ENCODE data around the gene NUBPL. TPM values are rescaled to one million over a fixed set of nuclear protein-coding genes. Genes with fewer than 3 reads are reported as not detected.

The NUBPL gene
- total RNA-seq, 6 donors from 2014 or later: 3.2 to 15.2 (median 8.2) TPM

- Histone ChIP-seq H3K4me1 (no peaks in the 10 kb centered on the region), H3K36me3 (no peaks in the 10 kb centered on the region), H3K9me3 (no peaks in the 10 kb centered on the region), H3K4me3 (no peak overlapping the region), H3K27me3 (no peaks in the 10 kb centered on the region), H3K27ac (no peak overlapping the region)
- DNase-seq (no peak), ATAC-seq (ENCODE audit: low FRiP score in 2 of 2) (no peak)
- TF ChIP-seq POLR2A (IDR thresholded peaks at IDR 0.05): no peak
- TF ChIP-seq EP300 (IDR thresholded peaks at IDR 0.05): no peak
- TF ChIP-seq, protein P1, sequence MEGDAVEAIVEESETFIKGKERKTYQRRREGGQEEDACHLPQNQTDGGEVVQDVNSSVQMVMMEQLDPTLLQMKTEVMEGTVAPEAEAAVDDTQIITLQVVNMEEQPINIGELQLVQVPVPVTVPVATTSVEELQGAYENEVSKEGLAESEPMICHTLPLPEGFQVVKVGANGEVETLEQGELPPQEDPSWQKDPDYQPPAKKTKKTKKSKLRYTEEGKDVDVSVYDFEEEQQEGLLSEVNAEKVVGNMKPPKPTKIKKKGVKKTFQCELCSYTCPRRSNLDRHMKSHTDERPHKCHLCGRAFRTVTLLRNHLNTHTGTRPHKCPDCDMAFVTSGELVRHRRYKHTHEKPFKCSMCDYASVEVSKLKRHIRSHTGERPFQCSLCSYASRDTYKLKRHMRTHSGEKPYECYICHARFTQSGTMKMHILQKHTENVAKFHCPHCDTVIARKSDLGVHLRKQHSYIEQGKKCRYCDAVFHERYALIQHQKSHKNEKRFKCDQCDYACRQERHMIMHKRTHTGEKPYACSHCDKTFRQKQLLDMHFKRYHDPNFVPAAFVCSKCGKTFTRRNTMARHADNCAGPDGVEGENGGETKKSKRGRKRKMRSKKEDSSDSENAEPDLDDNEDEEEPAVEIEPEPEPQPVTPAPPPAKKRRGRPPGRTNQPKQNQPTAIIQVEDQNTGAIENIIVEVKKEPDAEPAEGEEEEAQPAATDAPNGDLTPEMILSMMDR (IDR thresholded peaks at IDR 0.05): no peak
- no peak for TF ChIP-seq POLR2AphosphoS5 (IDR thresholded peaks at IDR 0.05)
- 67 to 78% methylated on average over 3 of the region's 3 CpGs for WGBS, 2 donors
Observed at GRCh38 chr14:31544816-31545215, 16.4 kb upstream of the NUBPL start.

DNA sequence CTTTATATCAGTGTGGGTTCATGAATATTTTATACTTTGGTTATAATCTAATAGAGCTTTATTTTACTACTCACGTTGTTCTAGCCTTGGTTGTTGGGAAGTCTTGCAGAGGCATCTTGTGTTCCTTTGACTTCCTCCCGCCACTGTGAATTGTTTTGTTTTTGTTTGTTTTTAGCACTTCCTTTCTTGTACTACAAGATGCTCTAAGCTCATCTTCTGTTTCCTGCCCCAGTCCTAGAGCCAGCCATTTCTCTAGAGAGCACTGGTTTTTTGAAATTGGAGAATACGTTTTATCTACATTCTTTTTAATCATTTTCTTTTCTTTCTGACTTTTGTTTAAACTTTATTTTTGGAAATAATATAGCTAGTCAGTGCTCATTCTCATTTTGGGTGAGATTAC, 15.9 kb upstream of the NUBPL start:
- H3K27me3 ChIP-seq: no peaks in the 10 kb centered on the region
- H3K4me1 ChIP-seq: no peaks in the 10 kb centered on the region
- no peak for TF ChIP-seq POLR2AphosphoS5 (IDR thresholded peaks at IDR 0.05)
- TF ChIP-seq, protein P1 (IDR thresholded peaks at IDR 0.05): no peak
- no peaks in the 10 kb centered on the region for H3K9me3 ChIP-seq
- no peak overlapping the region for H3K27ac ChIP-seq
- no peak overlapping the region for H3K4me3 ChIP-seq
- H3K36me3 ChIP-seq: no peaks in the 10 kb centered on the region
- no peak for DNase-seq
- no peak for ATAC-seq (ENCODE audit: low FRiP score in 2 of 2)
- 41 to 44% methylated on average over 3 of the region's 3 CpGs for WGBS, 2 donors

DNA sequence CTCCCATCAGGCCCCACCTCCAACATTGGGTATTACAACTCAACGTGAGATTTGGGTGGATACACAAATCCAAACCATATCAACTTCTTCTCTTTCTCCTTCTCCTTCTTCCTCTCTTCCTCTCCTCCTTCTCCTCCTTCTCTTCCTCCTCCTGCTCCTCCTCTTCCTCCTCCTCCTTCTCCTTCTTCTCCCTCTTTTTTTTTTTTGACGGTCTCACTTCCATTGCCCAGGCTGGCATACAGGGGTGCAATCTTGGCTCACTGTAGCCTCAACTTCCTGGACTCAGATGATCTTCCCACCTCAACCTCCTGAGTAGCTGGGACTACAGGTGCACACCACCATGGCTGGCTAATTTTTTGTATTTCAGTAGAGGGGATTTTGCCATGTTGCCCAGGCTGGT, 11.4 kb upstream of the NUBPL start:
- Histone ChIP-seq H3K9me3 (no peaks in the 10 kb centered on the region), H3K27me3 (no peaks in the 10 kb centered on the region), H3K4me1 (no peaks in the 10 kb centered on the region), H3K4me3 (no peak overlapping the region), H3K36me3 (no peaks in the 10 kb centered on the region), H3K27ac (no peak overlapping the region)
- TF ChIP-seq POLR2AphosphoS5 (IDR thresholded peaks at IDR 0.05): no peak
- TF ChIP-seq EP300 (IDR thresholded peaks at IDR 0.05): no peak
- TF ChIP-seq, protein P1 (IDR thresholded peaks at IDR 0.05): no peak
- TF ChIP-seq POLR2A (IDR thresholded peaks at IDR 0.05): no peak
- DNase-seq (no peak), ATAC-seq (ENCODE audit: low FRiP score in 2 of 2) (no peak)
- WGBS, 2 donors: 73 to 78% methylated on average over 2 of the region's 2 CpGs

- Histone ChIP-seq H3K36me3 (no peaks in the 10 kb centered on the region), H3K27me3 (no peaks in the 10 kb centered on the region), H3K27ac (no peak overlapping the region), H3K4me3 (no peak overlapping the region), H3K9me3 (no peaks in the 10 kb centered on the region), H3K4me1 (no peaks in the 10 kb centered on the region)
- ATAC-seq (ENCODE audit: low FRiP score in 2 of 2): no peak
- DNase-seq: no peak
- WGBS, 2 donors: 86 to 90% methylated on average over 2 of the region's 2 CpGs
- TF ChIP-seq POLR2AphosphoS5 (IDR thresholded peaks at IDR 0.05) (no peak), POLR2A (IDR thresholded peaks at IDR 0.05) (no peak), EP300 (IDR thresholded peaks at IDR 0.05) (no peak)
- TF ChIP-seq, protein P1 (IDR thresholded peaks at IDR 0.05): no peak
Observed at GRCh38 chr14:31550589-31550988, 10.6 kb upstream of the NUBPL start.

DNA sequence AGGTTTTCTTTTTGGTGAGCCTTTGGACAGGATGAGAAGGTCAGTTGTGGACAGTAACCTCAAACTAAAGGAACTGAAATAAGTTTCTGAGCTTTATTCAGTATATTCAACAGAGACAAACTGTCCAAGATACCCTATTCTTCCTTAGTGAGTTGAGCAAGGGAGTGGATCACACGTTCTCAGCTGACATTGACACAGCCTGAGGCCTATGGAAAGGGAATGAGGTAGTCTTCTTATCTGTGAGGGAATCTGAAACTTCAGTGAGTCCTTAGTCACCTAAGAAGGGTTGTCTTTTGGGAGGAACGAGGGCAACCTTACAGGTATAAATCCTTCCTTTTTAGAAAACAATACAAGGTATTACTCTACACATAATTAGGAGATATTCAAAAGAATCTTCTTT, 5.0 kb upstream of the NUBPL start:
- H3K4me1 ChIP-seq: peaks cover 0 to 8% (median 2%) of the 10 kb centered on the region in 4 donors
- WGBS, 2 donors: 65 to 68% methylated on average over 2 of the region's 2 CpGs
- no peaks in the 10 kb centered on the region for H3K9me3 ChIP-seq
- DNase-seq: no peak
- no peak for TF ChIP-seq POLR2AphosphoS5 (IDR thresholded peaks at IDR 0.05)
- TF ChIP-seq, protein P1 (IDR thresholded peaks at IDR 0.05): no peak
- TF ChIP-seq POLR2A (IDR thresholded peaks at IDR 0.05): no peak
- no peak for TF ChIP-seq EP300 (IDR thresholded peaks at IDR 0.05)
- no peaks in the 10 kb centered on the region for H3K36me3 ChIP-seq
- H3K27me3 ChIP-seq: no peaks in the 10 kb centered on the region
- no peak for ATAC-seq (ENCODE audit: low FRiP score in 2 of 2)
- H3K27ac ChIP-seq: no peak overlapping the region
- H3K4me3 ChIP-seq: no peak overlapping the region
